ENCODE results near the gene CLK4. TPM values are rescaled to one million over a fixed set of nuclear protein-coding genes. Genes with fewer than 3 reads are reported as not detected.

The CLK4 gene
- total and polyA plus RNA-seq, 3 donors from 2014 or later, result 29.3 to 61.7 (median 55.1) TPM

- H3K9me3 ChIP-seq, result no peaks in the 10 kb centered on the region
- no peaks in the 10 kb centered on the region for H3K4me1 ChIP-seq
- H3K27me3 ChIP-seq, result no peaks in the 10 kb centered on the region
- no peak overlapping the region for H3K4me3 ChIP-seq
- H3K27ac ChIP-seq, result no peak overlapping the region
- intact Hi-C loops (cut with DNase I; ENCODE audit: low total_unique reads), result no loop called here
- TF ChIP-seq POLR2A (IDR thresholded peaks at IDR 0.05), result no peak
- TF ChIP-seq, protein P1, sequence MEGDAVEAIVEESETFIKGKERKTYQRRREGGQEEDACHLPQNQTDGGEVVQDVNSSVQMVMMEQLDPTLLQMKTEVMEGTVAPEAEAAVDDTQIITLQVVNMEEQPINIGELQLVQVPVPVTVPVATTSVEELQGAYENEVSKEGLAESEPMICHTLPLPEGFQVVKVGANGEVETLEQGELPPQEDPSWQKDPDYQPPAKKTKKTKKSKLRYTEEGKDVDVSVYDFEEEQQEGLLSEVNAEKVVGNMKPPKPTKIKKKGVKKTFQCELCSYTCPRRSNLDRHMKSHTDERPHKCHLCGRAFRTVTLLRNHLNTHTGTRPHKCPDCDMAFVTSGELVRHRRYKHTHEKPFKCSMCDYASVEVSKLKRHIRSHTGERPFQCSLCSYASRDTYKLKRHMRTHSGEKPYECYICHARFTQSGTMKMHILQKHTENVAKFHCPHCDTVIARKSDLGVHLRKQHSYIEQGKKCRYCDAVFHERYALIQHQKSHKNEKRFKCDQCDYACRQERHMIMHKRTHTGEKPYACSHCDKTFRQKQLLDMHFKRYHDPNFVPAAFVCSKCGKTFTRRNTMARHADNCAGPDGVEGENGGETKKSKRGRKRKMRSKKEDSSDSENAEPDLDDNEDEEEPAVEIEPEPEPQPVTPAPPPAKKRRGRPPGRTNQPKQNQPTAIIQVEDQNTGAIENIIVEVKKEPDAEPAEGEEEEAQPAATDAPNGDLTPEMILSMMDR (IDR thresholded peaks at IDR 0.05), result no peak
- peak; percentile 33 for DNase-seq
- 26 to 42% methylated on average over 5 of the region's 5 CpGs for WGBS, 2 donors
- H3K36me3 ChIP-seq (ENCODE audit: low read depth, missing control alignments), result no peaks in the 10 kb centered on the region
Measured at GRCh38 chr5:178667101-178667500, 40.3 kb upstream of the CLK4 start.

GRCh38 chr5:178664141-178664540, 37.3 kb upstream of the CLK4 start:
- TF ChIP-seq, protein P1 (IDR thresholded peaks at IDR 0.05), result no peak
- TF ChIP-seq POLR2A (IDR thresholded peaks at IDR 0.05), result no peak
- Histone ChIP-seq H3K4me1 (no peaks in the 10 kb centered on the region), H3K27ac (no peak overlapping the region), H3K36me3 (ENCODE audit: low read depth, missing control alignments) (no peaks in the 10 kb centered on the region), H3K4me3 (no peak overlapping the region), H3K9me3 (no peaks in the 10 kb centered on the region), H3K27me3 (no peaks in the 10 kb centered on the region)
- WGBS, 2 donors, result 60 to 65% methylated on average over 3 of the region's 3 CpGs
- intact Hi-C loops (cut with DNase I; ENCODE audit: low total_unique reads), result no loop called here
- no peak for DNase-seq

DNA sequence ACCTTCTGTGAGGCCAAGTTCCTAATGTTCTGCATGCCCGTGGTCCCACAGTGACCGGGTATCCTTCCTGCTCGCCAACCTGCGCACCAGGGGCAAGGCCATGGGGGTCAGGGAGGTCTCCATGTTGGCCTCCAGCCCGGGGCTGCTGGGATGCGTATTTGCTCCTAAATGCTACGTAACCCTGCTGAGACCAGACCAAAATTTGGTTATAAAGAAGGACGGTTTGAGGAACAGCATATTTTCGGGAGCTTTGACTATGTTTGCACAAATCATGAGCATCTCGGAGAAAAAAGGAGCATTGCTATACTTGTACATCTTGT, 35.7 kb upstream of the CLK4 start:
- intact Hi-C loops (cut with DNase I; ENCODE audit: low total_unique reads), result no loop called here
- WGBS, 2 donors, result 86 to 93% methylated on average over 10 of the region's 10 CpGs
- DNase-seq, result no peak

DNA sequence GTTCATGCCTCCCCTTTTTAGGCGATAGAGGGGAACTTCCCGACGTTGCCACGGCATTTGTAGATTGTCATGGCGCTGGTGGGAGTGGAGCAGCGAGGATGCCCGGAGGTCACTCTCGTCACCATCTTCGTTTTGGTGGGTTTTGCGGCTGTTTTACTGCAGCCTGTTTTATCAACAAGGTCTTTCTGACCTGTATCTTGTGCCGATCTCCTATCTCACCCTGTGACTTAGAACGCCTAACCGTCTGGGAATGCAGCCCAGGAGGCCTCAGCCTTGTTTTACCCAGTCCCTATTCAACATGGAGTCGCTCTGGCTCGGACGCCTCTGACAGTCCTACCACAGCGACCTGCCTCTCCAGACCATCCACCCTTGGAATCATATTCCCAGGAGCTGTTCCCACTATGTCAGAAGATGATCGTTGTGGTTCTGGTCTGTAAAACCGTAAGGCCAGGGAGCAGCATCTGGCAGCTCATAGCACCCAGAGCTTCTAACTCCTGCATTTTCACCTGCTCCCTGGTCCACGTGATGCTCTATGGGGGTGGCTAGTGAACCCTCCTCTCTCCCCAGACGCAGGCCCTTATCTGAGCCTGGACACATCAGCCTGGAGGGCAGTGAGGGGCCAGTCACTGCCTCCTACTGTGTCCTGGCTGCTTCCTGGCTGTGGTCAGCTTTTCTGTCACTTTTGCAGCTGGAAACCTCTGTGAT, 35.1 kb upstream of the CLK4 start:
- H3K36me3 ChIP-seq (ENCODE audit: low read depth, missing control alignments), result no peaks in the 10 kb centered on the region
- no peaks in the 10 kb centered on the region for H3K27me3 ChIP-seq
- H3K4me1 ChIP-seq, result no peaks in the 10 kb centered on the region
- WGBS, 2 donors, result 90 to 94% methylated on average over 21 of the region's 21 CpGs
- no peak for DNase-seq
- no peak for TF ChIP-seq POLR2A (IDR thresholded peaks at IDR 0.05)
- TF ChIP-seq, protein P1 (IDR thresholded peaks at IDR 0.05), result no peak
- H3K27ac ChIP-seq, result no peak overlapping the region
- no peak overlapping the region for H3K4me3 ChIP-seq
- no peaks in the 10 kb centered on the region for H3K9me3 ChIP-seq
- intact Hi-C loops (cut with DNase I; ENCODE audit: low total_unique reads), result no loop called here

More for the DNA sequence above, 35.7 kb upstream of the CLK4 start:
- H3K4me3 ChIP-seq, result no peak overlapping the region
- no peaks in the 10 kb centered on the region for H3K4me1 ChIP-seq
- no peak for TF ChIP-seq POLR2A (IDR thresholded peaks at IDR 0.05)
- TF ChIP-seq, protein P1 (IDR thresholded peaks at IDR 0.05), result no peak
- H3K27me3 ChIP-seq, result no peaks in the 10 kb centered on the region
- no peaks in the 10 kb centered on the region for H3K36me3 ChIP-seq (ENCODE audit: low read depth, missing control alignments)
- H3K27ac ChIP-seq, result no peak overlapping the region
- no peaks in the 10 kb centered on the region for H3K9me3 ChIP-seq
